ENCODE results near the gene SAP30L.

The SAP30L gene

DNA sequence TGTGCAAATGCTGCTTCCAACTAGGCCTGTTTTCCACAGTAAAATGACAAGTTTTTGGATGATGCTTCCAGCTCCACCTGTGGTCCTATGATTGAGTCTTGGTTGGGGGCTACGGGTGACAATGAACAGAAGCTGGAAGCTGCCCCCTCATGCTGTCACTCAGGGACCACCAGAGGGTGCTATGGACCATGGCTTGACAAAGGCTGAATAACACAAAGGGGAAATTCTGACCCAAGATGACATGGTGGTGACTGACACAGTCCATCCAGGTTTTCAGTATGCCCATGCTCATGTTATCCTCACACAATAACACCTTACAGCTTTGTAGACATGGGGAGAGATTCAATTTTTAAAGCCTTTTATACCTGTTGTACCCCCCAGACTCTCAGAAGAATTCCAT is 23.9 kb upstream of the SAP30L start:
- peak; percentile 26 for DNase-seq (ENCODE audit: low spot score)

DNA sequence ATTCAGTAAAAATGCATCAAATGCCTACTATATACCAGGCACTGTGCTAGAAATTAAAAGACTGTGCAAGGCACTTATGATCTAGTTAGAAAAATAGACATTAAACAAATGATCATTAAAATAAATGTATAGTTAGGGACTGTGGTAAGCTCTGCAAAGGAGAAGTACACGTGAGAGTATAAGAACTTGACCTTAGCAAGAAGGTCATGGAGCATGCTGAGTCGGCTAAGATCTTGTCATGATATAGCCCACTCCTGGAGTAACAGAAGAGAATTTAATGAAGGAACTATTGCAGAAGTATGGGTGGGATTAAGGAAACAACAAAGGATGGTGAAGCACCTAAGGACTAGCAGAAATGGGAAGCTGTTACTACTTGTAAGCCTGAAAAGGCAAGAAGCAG is 23.5 kb upstream of the SAP30L start:
- no peak for DNase-seq (ENCODE audit: low spot score)

DNA sequence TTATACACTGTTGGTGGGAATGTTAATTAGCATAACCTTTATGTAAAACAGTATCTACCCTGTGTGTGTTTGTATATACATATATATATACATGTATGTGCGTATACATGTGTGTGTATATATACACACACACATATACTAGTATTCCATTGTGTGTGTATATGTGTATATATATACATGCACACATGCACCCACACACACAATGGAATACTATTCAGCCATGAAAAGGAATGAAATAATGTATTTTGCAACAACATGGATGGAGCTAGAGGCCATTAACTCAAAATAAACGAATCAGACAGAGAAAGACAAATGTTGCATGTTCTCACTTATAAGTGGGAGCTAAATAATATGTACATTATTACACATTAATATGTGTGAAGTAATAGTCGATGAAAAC is 17.6 kb upstream of the SAP30L start:
- DNase-seq (ENCODE audit: low spot score): no peak

DNA sequence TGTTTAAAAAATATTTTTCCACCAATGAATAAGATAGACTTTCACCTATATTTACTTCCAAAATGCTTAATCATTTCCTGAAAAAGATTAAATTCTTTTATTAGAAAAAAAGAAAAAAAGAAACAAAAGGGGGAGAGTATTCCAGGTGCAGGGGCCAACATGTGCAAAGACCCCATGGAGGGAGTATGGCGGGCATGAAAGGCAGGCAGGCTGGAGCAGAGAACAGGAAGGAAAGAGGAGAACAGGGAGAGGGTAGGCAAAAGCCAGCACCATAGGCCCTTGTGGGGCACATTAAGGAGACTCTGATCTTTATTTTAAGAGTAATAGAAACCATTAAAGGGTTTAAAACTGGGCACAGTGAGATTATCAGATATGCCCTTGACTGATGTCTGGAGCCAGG is 16.5 kb upstream of the SAP30L start:
- DNase-seq (ENCODE audit: low spot score): no peak

DNA sequence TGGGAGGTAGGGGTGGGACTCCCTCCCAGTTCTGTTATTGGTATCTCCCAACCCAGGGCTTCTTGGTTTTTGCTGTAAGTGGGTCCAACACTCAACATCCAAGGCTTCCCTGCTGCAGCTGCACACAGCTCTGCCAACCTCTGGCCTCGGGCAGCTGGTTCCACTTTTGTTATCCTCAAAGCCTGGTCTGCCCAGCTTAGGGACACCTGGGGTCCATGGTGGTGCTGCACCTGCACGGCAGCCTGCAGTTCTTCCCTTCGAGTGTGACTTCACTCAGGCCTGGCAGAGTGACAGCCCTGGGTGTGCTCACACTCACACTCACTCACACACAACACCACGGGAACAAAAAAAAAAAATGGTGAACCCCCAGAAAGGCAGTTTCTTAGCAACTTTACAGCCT is 15.3 kb upstream of the SAP30L start:
- no peak for DNase-seq (ENCODE audit: low spot score)

DNA sequence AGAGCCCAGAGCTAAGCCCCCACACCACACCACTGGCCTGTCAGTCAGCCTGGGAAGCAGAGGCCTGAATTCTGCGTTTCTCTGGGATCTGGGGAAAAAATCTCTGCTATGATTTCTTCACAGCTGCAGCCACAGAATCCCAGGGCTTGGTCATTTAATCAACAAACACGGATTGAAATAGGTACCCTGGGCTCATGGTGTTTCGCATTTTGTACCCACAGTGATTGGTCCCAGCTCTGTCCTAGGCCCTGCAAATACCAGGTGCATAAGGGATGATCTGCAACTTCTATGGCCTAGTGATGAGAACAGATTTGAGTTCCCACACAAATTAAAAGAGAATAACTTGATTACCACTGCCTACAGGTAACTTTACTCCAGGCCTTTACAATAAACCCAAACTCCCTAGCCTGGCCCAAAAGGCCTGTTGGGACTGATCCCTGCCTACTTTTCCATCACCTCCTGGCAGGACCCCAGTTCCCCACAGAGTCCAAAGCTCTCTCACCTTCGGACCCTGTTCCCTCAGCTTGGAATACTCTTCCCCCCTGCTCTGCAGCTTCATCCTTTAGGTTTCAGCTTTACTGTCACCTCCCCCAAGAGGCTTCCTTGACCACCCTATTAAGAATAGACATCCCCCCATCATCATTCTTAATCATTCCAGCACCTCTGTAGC is 14.7 kb upstream of the SAP30L start:
- DNase-seq (ENCODE audit: low spot score): no peak

DNA sequence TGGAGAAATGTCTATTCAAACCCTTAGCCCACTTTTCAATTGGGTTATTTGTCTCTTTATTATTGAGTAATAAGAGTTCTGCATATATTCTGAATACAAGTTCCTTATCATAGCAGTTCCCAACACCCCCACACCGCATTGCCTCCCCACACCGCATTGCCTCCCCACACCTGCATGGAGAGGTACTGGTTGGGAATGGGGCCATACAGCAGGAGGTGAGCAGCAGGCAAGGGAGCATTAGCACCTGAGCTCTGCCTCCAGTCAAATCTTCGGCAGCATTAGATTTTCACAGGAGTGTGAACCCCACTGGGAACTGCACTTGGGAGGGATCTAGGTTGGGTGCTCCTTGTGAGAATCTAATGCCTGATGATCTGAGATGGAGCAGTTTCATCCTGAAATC is 10.6 kb upstream of the SAP30L start:
- DNase-seq (ENCODE audit: low spot score): no peak

DNA sequence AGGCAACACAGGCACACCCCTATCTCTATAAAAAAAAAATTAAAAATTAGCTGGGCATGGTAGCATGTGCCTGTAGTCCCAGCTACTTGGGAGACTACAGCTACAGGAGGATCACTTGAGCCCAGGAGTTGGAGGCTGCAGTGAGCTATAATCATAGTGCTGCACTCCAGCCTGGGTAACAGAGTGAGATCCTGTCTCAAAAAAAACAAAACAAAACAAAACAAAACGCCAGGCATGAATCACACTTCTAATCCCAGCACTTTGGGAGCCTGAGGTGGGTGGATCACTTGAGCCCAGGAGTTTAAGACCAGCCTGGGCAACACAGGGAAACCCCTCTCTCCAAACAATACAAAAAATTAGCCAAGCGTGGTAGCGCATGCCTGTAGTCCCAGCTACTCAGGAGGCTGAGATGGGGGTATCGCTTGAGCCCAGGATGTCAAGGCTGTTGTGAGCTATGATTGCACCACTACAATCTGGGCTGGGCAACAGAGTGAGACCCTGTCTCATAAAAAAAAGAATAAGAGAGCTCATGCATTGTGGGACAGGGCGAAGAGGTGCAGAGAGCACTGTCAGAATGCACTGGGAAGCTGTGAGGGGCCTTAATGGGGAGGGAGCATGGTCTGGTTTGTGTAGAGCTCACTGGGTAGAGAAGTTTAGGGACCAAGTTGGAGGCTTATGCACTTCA is 8.4 kb upstream of the SAP30L start:
- no peak for DNase-seq (ENCODE audit: low spot score)

DNA sequence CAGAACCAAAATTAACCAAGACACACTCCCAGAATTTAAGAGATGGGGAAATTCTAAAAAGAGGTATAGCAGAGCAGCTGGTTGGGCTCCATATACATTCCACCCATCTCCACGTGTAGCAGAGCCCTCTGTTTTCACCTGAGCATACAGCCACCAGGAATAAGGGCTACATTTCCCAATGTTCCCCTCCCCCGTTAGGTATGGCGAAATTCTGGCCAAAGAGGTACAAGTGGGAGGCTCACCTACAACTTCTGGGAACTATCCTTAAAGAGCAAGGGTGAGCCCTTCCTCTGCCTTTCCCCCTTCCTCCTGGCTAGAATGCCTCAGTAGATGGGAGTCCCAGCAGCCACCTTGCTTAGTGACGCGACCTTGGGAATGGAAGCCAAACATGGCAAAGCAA is 5.3 kb upstream of the SAP30L start:
- no peak for DNase-seq (ENCODE audit: low spot score)

DNA sequence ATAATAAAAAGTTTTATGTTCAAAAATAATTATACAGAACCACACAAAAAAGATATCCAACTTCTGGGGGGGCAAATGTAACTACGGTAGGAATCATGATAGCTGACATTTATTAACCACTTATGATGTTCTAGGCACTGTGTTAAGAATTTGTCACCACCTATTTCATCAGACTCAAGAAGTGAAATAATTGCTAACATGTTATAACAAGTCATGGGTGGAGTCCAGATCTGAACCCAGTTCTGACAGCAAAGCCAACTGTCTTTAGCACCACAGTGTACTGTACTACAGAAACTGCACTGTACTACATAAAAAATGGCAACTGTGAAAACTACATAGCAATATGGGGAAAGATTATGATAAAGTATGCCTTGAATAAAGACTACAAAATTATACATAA is 3.0 kb upstream of the SAP30L start:
- no peak for DNase-seq (ENCODE audit: low spot score)

DNA sequence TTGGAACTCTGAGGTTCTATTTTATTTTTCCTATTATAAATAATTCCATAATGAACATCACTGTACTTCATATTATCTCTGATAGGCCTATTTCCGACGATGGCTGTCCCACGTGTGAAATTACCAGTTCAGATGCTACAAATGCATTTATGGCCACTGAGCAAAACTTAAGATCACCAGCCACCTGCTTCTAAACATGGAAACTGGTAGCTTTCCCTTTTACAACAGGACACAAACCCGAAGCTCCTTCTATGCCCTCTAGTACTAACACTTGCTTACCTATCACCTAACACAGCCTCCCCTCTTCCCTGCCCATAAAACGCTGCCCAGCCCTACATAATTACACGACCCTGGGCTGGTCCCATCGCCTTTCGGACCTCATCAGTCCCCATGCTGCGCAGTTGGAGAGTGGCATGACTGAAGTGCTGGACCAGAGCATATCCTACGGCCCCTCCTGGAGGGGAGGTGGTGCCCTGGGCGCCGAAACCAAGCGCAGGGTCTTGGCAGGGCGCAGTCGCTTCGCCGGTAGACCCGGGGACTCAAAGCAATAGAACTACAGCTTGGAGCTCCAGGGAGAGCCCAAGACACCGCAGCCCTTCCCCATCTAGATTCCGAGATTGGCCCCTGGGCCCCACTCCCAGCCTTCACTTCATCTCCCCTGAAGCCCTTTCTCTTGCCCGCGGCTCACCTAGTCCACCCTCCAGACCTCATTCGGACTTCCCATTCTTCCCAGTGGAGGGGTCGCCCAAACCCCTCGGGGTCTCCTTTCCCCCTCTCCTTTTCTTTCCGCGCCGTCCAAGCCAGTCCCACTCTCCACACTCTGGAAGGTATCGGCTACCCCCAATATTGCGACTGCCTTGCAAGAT is 1.0 kb upstream of the SAP30L start:
- peak; percentile 10 for DNase-seq (ENCODE audit: low spot score)

DNA sequence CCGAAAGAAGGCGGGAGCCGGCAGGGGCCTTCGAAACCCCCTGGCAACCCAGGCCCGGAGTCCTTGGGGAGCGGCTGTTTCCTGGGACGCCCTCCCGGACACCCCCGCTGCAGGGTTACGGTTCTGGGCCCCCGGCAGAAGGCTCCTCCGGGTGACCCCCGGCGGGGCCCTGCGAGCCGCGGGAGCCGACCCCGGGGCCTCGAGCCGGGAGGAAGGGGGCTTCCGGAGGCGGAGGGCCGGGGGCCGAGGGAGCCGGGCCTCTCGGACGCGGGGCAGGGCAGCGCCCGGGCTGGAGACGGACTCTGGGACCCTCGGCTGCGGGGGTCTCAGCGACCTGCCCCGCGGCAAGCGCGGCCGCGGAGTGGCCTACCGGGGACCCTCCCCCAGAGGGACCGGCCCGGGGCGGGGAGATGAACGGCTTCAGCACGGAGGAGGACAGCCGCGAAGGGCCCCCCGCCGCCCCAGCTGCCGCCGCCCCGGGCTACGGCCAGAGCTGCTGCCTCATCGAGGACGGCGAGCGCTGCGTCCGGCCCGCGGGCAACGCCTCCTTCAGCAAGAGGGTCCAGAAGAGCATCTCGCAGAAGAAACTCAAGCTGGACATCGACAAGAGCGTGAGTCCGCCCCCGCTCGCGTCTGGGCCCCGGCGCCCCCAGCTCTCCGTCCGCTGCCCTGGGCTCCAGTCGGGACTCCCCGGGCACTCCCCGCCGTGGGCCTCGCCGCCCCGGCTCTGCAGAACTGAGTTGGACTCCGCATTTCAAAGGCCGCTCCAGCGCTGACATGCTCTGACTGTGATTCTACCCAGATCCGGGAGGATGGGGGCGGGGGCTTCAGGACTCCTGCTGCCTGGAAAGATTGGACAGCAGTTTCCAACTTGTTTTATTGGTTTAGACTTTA is 645 bp downstream of the SAP30L start:
- peak; percentile 46 for DNase-seq (ENCODE audit: low spot score)

DNA sequence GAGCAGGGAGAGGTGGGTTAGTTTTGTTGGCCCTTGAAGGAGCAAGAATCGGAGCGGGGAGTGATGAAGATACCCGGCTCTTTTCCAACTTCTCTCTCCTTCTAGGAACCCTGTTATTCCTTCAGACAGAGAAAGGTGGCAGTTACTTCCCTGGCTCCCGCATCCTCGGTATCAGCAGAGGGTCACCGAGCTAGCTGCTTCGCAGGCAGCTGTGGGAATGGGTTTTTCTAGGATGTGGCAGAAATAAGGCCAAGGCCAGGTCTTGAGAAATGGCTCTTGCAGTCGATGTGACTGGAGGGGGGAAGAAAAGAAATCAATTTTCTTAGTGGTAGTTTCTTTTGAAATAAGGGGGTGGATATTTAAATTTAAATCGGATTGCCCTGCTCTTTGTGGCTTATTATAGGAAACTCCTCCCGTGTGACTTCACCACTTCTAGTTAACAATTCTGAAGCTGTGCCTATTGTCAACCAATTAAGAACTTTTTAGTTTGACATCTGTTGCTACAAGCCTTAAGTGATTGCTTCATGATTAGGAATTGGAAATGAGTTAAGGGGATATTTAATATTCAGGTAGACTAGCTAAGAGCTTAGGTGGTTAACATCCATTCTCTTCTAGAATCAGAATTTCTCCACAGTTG is 1.4 kb downstream of the SAP30L start:
- no peak for DNase-seq (ENCODE audit: low spot score)

DNA sequence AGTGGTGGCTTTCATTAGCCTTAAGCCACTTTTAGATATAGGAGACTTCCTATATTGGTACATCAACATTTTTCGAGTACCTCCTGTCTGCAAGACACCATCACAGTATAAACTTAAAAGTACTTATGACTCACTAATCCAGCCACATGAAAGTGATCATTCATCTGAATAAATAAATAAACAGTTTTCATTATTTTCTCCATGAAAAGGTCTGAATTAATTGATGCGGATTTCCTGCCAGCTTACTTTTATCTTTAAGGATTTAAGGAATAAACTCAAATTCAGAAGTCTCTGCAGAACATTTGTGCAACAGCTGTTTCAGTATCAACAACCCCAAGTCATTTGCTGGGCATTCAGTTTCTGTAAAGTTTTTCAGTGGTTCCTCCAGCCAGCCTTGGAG is 4.0 kb downstream of the SAP30L start:
- DNase-seq (ENCODE audit: low spot score): no peak

DNA sequence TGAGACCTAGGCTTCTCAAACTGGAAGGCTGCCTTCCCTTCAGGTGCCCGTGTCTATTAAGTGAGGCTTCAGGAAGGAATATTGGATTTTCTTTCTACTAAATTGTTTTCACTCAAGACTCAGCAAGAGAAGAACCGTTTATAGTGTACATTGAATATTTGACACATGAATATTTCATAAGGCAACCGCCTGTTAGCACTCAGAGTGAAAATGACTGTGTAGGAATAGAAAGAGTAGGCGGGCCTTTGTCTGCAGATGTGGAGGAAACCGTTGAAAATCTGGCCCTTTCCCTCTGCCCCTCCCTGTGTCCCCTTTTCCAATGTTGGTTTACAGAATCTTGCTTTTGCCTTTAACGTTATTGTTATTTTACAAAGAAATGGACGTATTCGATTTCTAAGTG is 6.2 kb downstream of the SAP30L start:
- DNase-seq (ENCODE audit: low spot score): no peak

DNA sequence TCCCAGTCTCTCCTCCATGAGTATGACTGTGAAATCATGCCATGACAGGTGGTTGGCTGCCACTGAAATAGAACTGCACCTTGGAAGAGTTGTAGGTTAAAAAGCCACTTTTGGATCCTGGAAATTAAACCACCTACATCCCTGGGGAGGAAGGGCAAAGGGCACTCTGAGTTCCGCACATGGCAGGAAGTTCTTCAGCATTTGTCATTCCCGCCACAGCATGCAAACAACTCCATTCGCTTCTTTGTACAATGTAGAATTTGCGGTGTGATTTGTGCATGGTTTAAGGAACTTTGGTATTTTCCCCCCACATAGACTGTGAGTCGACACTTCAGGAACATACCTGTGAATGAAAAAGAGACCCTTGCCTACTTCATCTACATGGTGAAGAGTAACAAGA is 9.8 kb downstream of the SAP30L start:
- DNase-seq (ENCODE audit: low spot score): no peak

DNA sequence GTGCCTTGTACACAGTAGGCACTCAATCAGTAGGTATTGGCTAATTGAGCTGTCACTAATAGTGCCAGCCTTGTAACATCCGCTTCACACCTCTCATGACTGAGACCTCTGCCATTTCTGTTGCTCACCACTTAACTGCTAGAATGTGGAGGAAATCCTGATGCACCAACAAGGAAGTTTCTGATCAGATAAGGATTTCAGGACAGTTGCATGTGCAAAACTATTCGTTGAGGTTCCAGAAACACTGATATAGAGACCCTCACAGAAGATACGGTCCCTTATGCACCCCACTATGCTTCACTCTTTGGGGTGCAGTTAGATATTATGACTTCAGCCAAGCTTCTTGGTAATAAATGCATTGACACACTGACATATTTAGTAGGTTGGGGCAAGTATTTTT is 10.7 kb downstream of the SAP30L start:
- DNase-seq (ENCODE audit: low spot score): no peak

DNA sequence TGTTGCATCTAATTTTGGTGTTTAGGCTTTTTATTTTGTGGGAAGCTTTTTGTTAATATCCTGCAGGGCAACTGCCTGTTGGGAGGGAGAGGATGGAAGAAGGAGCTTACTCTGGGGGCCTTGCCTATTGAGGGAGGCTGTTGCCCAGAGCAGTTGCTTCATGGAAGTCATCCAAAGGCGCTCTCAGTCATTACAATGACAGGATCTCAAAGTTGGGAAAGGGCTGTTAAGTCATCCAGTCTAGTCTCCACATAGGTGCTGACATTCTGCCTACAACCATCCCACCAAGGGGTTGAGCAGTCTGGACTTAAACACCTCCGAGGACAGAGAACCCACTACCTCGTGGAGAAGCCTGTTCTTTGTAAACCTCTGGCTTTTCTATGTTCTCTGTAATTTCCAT is 13.2 kb downstream of the SAP30L start:
- DNase-seq (ENCODE audit: low spot score): no peak

DNA sequence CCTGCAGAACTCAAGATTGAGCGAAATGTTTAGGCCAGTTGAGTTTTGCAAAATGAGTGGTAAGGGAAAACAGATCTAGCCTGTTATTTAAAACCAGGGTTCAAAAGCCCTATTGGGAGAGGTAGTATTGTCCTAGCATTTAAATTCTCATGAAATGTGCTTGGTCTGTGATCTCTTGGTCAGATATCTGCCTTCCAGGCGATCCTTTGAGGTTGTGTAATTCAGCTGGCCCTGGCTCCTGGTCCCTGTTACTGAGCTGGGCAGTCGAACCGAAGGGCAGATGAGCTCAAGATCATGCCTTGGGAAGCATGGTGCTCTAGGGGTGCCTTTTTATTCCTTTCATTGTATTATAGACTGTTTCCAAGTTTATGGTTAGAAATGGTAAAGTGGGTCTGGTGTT is 14.4 kb downstream of the SAP30L start:
- no peak for DNase-seq (ENCODE audit: low spot score)

DNA sequence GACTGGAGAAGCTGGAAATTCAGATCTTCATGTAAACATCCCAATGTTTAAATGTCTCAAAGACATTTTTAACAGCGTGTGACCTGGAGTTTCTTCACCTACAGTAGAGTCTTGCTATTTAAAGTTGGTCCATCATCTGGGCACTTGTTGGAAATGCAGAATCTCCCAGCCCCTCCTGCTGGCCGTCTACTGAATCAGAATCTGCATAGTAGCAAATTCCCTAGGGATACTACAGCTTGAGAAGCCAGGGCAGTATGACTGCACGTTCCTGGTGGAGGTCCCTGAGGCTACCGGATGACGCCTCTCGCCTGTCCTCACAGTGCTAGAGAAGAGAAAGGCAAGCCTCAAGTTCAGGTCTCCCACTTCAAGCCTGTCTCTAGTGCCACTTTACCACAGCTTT is 15.7 kb downstream of the SAP30L start:
- DNase-seq (ENCODE audit: low spot score): no peak

DNA sequence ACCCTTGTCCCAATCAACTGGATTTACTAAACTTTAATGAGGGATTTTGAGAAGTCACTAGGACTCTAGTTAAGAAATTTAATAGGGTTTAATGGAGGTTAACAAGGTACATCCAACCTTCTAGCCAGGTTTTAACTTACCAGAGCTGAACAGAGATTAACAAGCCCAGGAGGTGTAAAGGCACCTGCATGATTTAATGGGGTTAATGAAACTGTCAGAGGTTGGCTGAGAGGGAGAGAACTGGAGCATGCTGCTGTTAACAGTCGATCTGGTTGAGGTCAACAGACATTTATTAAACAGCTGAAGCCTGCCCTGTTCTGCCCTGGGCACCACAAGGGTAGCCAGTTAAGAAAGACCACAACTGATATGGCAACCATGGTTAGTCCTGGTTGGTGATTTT is 18.6 kb downstream of the SAP30L start:
- DNase-seq (ENCODE audit: low spot score): no peak

DNA sequence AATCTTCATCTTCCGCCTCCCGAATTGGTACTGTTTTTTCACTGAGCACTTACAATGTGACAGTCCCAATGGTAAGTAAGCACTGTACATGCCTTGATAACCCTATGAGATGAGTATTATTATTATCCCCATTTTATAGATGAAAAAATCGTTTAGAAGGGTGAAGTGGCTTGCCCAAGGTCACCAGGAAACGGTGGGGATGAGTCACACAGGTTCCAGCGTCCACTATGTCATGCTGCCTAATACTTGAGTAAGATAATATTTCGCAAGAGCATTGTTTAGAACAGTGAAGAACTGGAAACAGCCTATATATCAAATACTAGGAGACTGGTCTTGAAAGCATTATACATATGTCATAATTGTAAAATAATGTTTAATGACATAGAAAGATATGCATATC is 19.4 kb downstream of the SAP30L start:
- no peak for DNase-seq (ENCODE audit: low spot score)
